ENCODE data around the gene KCNMA1.

DNA sequence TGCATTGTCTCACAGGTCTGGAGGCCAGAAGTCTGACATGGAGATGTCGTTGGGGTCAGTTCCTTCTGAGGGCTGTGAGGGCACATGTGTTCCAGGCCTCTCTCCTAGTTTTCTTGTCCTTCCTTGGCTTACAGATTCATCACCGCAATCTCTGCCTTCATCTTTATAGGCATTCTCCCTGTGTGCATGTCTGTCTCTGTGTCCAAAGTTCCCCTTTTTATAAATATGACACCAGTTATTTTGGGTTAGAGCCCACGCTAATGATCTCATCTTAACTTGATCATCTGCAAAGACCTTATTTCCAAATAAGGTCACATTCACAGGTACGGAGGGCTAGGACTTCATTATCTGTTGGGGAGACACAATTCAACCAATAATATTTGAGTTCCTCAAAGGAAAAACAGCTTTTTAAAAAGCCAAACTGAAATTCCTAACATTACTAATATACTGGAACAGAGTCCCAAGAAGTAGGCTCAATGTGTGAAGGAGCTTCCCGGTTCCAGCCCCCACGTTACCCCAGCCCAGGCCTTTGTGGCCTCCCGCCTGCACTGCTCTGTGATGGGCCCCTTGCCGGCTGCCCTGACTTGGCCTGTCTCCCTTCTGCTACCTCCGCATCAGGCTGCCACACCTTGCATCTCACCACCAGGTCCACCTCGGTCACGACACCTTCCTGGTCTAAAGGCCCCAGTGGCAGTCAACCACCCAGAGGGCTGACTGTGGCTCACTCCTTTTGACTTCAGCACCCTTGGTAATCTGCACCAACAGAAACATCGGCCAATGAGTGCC is 142.7 kb downstream of the KCNMA1 start:
- TF ChIP-seq, protein P1, sequence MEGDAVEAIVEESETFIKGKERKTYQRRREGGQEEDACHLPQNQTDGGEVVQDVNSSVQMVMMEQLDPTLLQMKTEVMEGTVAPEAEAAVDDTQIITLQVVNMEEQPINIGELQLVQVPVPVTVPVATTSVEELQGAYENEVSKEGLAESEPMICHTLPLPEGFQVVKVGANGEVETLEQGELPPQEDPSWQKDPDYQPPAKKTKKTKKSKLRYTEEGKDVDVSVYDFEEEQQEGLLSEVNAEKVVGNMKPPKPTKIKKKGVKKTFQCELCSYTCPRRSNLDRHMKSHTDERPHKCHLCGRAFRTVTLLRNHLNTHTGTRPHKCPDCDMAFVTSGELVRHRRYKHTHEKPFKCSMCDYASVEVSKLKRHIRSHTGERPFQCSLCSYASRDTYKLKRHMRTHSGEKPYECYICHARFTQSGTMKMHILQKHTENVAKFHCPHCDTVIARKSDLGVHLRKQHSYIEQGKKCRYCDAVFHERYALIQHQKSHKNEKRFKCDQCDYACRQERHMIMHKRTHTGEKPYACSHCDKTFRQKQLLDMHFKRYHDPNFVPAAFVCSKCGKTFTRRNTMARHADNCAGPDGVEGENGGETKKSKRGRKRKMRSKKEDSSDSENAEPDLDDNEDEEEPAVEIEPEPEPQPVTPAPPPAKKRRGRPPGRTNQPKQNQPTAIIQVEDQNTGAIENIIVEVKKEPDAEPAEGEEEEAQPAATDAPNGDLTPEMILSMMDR (IDR thresholded peaks at IDR 0.05) = no peak
- no peak for TF ChIP-seq MXI1 (IDR thresholded peaks at IDR 0.05; ENCODE audit: low read depth, low read length)
- TF ChIP-seq, protein P2, sequence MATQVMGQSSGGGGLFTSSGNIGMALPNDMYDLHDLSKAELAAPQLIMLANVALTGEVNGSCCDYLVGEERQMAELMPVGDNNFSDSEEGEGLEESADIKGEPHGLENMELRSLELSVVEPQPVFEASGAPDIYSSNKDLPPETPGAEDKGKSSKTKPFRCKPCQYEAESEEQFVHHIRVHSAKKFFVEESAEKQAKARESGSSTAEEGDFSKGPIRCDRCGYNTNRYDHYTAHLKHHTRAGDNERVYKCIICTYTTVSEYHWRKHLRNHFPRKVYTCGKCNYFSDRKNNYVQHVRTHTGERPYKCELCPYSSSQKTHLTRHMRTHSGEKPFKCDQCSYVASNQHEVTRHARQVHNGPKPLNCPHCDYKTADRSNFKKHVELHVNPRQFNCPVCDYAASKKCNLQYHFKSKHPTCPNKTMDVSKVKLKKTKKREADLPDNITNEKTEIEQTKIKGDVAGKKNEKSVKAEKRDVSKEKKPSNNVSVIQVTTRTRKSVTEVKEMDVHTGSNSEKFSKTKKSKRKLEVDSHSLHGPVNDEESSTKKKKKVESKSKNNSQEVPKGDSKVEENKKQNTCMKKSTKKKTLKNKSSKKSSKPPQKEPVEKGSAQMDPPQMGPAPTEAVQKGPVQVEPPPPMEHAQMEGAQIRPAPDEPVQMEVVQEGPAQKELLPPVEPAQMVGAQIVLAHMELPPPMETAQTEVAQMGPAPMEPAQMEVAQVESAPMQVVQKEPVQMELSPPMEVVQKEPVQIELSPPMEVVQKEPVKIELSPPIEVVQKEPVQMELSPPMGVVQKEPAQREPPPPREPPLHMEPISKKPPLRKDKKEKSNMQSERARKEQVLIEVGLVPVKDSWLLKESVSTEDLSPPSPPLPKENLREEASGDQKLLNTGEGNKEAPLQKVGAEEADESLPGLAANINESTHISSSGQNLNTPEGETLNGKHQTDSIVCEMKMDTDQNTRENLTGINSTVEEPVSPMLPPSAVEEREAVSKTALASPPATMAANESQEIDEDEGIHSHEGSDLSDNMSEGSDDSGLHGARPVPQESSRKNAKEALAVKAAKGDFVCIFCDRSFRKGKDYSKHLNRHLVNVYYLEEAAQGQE (IDR thresholded peaks at IDR 0.05; ENCODE audit: low read depth, low read length) = no peak
- no peak for TF ChIP-seq EP300 (IDR thresholded peaks at IDR 0.05; ENCODE audit: borderline replicate concordance in 1 of 2, low read depth in 1 of 2, low read length in 1 of 2)
- TF ChIP-seq SIN3A (IDR thresholded peaks at IDR 0.05; ENCODE audit: borderline replicate concordance, low read depth, low read length) = no peak
- no peak for TF ChIP-seq TAF1 (IDR thresholded peaks at IDR 0.05; ENCODE audit: borderline replicate concordance, low read depth, low read length)
- TF ChIP-seq, protein P3, sequence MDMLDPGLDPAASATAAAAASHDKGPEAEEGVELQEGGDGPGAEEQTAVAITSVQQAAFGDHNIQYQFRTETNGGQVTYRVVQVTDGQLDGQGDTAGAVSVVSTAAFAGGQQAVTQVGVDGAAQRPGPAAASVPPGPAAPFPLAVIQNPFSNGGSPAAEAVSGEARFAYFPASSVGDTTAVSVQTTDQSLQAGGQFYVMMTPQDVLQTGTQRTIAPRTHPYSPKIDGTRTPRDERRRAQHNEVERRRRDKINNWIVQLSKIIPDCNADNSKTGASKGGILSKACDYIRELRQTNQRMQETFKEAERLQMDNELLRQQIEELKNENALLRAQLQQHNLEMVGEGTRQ (IDR thresholded peaks at IDR 0.05; ENCODE audit: borderline replicate concordance, low read depth, low read length) = no peak
- TF ChIP-seq NRF1 (IDR thresholded peaks at IDR 0.05; ENCODE audit: low read depth, low read length) = no peak
- TF ChIP-seq POLR2AphosphoS5 (IDR thresholded peaks at IDR 0.05; ENCODE audit: low read depth, low read length) = no peak
- TF ChIP-seq SMC3 (IDR thresholded peaks at IDR 0.05; ENCODE audit: low read depth, low read length) = no peak
- TF ChIP-seq JUND (IDR thresholded peaks at IDR 0.05) = no peak

Measured in SK-N-SH (cell line).